GM18499 (cell line): ENCODE data around the gene TBKBP1.

Experiments
- ATAC-seq: cut with Tn5 transposase; IDR thresholded peaks from one replicate; pipeline ENCODE4 v1.9.1; 2021; ENCODE audit warnings: moderate number of reproducible peaks; ENCODE audit not compliant: insufficient read depth, unreplicated experiment

The TBKBP1 gene

DNA sequence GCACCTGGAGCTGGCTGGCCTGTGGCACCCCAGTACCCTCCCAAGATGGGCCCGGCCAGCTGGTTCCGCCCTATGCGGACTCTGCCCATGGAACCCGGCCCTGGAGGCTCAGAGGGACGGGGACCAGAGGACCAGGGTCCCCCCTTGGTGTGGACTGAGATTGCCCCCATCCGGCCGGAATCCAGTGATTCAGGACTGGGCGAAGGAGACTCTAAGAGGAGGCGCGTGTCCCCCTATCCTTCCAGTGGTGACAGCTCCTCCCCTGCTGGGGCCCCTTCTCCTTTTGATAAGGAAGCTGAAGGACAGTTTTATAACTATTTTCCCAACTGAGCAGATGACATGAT is 51.0 kb downstream of the TBKBP1 start:
- ATAC-seq = no peak

DNA sequence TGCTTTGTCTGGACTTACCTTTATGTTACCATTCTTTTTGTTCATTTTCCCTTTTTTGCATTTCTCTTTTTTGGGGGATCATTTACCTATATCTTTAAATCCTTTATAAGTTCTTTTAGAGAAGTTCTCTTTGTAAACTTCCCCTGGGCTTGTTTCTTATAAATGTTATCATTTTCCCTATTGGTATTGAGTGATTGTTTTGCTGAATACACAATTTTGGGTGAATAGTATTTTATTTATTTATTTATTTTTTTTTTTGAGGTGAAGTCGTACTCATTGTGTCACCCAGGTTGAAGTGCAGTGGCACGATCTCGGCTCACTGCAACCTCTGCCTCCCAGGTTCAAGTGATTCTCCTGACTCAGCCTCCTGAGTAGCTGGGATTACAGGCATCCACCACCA is 57.5 kb downstream of the TBKBP1 start:
- ATAC-seq = no peak

DNA sequence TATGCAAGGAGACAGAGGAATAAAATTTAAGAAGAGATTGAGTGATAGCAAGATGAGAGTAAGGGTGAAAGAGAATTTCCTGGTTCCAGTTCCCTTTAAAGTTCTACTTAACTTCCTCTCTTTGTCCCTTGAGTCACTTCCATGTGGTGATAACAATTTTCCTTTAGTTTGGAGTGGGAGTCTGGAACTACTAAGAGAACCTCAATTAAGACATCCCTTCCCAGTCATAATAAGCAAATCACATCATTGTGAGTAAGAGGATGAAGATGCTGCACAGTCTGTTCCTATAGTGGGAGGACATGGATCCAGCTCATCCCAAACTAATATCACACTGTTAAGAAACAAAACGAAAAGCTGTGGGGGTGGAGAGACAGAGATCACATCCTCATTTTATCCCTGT is 63.4 kb downstream of the TBKBP1 start:
- ATAC-seq = no peak

DNA sequence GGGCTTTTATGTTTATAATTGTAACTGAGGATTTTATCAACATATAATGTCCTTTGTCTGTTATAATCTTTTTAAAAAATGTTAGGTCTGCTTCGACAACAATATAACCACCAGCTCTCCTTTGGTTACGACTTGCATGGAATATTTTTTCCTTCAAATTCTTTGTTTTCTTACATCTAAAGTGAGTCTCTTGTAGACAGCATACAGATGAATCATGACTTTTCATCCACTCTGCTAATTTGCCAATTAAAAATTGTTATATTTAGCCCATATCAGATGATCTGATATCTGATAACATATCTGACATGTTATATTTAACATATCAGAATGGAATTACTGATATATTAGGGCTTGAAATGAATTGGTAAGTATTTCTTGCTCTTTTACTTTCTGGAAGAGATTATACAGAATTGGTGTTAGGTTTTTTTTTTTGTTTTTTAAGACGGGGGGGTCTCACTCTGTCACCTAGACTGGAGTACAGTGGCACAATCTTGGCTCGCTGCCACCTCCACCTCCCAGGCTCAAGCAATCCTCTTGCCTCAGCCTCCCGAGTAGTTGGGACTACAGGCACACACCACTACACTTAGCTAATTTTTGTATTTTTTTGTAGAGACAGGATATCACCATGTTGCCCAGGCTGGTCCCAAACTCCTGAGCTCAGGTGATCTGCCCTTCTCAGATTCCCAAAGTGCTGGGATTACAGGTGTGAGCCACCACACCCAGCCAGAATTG is 66.6 kb downstream of the TBKBP1 start:
- ATAC-seq = no peak
